Measurements from ENCODE around the gene SERGEF. TPM values are rescaled to one million over a fixed set of nuclear protein-coding genes. Genes with fewer than 3 reads are reported as not detected.

Gene SERGEF
- total and polyA plus RNA-seq, 10 of the 15 experiments (the other 5 are each of a cell fraction or from before 2014, with no cell fraction given) = 14.6 to 27.8 (median 22.4) TPM

GRCh38 chr11:17798253-17798652, 214.6 kb downstream of the SERGEF start (continued):
- TF ChIP-seq SKIL (IDR thresholded peaks at IDR 0.05; ENCODE audit: low read depth, poor library complexity, severe bottlenecking) (no peak), MTA3 (IDR thresholded peaks at IDR 0.05; ENCODE audit: borderline replicate concordance, low read length) (no peak), NFYA (IDR thresholded peaks at IDR 0.05; ENCODE audit: borderline replicate concordance, low read depth, low read length) (no peak), FOXM1 (IDR thresholded peaks at IDR 0.05; ENCODE audit: low read depth, low read length) (no peak), ASH2L (IDR thresholded peaks at IDR 0.05; ENCODE audit: borderline replicate concordance, low read depth) (no peak), MTA2 (IDR thresholded peaks at IDR 0.05; ENCODE audit: low read depth) (no peak)

DNA sequence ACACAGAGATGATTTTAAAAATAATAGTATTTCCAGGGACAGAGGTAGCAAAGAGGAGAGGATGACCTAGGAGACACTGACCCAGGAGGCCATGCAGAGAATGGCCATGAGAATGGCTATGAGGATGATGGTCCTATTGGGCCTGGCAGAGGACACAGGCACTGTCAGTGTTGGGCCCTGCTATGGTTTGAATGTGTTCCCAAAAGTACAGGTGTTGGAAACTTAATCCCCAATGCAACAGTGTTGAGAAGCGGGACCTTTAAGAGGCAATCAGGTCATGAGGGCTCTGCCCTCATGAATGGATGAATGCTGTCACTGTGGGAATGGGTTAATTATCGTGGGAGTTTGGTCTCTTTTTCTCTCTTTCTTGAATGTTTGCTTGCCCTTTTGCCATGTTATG, 216.7 kb downstream of the SERGEF start:
- no peak for ATAC-seq
- ChIA-PET SMC1A (ENCODE audit: uncharacterized antibody, unreplicated experiment) (no interaction called here), RAD21 (ENCODE audit: unreplicated experiment) (no interaction called here), CTCF (no interaction called here), POLR2A (no interaction called here)
- TF ChIP-seq CREM (IDR thresholded peaks at IDR 0.05; ENCODE audit: low read depth) = no peak
- TF ChIP-seq GATAD2B (conservative IDR thresholded peaks at IDR 0.05; ENCODE audit: low read depth) = no peak
- no peak for TF ChIP-seq POU2F2 (IDR thresholded peaks at IDR 0.05; ENCODE audit: borderline replicate concordance, low read depth, low read length)
- TF ChIP-seq SKIL (IDR thresholded peaks at IDR 0.05; ENCODE audit: low read depth, poor library complexity, severe bottlenecking) = no peak
- TF ChIP-seq, protein P1, sequence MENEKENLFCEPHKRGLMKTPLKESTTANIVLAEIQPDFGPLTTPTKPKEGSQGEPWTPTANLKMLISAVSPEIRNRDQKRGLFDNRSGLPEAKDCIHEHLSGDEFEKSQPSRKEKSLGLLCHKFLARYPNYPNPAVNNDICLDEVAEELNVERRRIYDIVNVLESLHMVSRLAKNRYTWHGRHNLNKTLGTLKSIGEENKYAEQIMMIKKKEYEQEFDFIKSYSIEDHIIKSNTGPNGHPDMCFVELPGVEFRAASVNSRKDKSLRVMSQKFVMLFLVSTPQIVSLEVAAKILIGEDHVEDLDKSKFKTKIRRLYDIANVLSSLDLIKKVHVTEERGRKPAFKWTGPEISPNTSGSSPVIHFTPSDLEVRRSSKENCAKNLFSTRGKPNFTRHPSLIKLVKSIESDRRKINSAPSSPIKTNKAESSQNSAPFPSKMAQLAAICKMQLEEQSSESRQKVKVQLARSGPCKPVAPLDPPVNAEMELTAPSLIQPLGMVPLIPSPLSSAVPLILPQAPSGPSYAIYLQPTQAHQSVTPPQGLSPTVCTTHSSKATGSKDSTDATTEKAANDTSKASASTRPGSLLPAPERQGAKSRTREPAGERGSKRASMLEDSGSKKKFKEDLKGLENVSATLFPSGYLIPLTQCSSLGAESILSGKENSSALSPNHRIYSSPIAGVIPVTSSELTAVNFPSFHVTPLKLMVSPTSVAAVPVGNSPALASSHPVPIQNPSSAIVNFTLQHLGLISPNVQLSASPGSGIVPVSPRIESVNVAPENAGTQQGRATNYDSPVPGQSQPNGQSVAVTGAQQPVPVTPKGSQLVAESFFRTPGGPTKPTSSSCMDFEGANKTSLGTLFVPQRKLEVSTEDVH (IDR thresholded peaks at IDR 0.05; ENCODE audit: low read depth, partially characterized antibody) = no peak
- no peak overlapping the region for H3K4me3 ChIP-seq
- in situ Hi-C loops (cut with MboI) = no loop called here
- BruUV-seq (replicated peaks) = no TSS peak
- no peaks in the 10 kb centered on the region for H3K9me3 ChIP-seq (replicated peaks; ENCODE audit: control insufficient read depth, insufficient read depth, low read length)
- DNase-seq (ENCODE audit: low read depth, low spot score) = no peak
- H3K27ac ChIP-seq (ENCODE audit: control insufficient read depth, insufficient read depth) = no peak overlapping the region
- H3K27me3 ChIP-seq (replicated peaks in 1 of 2; ENCODE audit: control insufficient read depth in 2 of 2, insufficient read depth in 2 of 2, low read length in 1 of 2) = no peaks in the 10 kb centered on the region
- H3K79me2 ChIP-seq (ENCODE audit: control insufficient read depth, insufficient read depth, low read length) = no peaks in the 10 kb centered on the region
- FAIRE-seq = no peak
- H3K36me3 ChIP-seq (ENCODE audit: control insufficient read depth in 2 of 2, insufficient read depth in 2 of 2, low read length in 1 of 2) = no peaks in the 10 kb centered on the region
- H3K4me2 ChIP-seq (ENCODE audit: control insufficient read depth, insufficient read depth) = no peak overlapping the region
- no peaks in the 10 kb centered on the region for H3K4me1 ChIP-seq (ENCODE audit: control insufficient read depth, insufficient read depth, low read length)
- no peaks in the 10 kb centered on the region for H4K20me1 ChIP-seq (ENCODE audit: control insufficient read depth, insufficient read depth)
- no peak overlapping the region for H2AFZ ChIP-seq (ENCODE audit: control insufficient read depth, low read depth, low read length)
- intact Hi-C loops (cut with micrococcal nuclease; ENCODE audit: unreplicated experiment) = no loop called here
- WGBS (ENCODE audit: insufficient coverage, insufficient replicate concordance, low lambda C conversion rate, missing lambda C conversion rate) = 90% methylated on average over 2 of the region's 2 CpGs
- H3K9ac ChIP-seq (ENCODE audit: control insufficient read depth, insufficient read depth, low read length) = no peak overlapping the region
